ENCODE measurements around the gene WDR83. TPM values are rescaled to one million over a fixed set of nuclear protein-coding genes. Genes with fewer than 3 reads are reported as not detected.
"Not testable (repeated sequence)": the region's sequence is repeated elsewhere in the genome, so short reads cannot be mapped to it uniquely, and the experiment has no call there.

WDR83 gene, protein sequence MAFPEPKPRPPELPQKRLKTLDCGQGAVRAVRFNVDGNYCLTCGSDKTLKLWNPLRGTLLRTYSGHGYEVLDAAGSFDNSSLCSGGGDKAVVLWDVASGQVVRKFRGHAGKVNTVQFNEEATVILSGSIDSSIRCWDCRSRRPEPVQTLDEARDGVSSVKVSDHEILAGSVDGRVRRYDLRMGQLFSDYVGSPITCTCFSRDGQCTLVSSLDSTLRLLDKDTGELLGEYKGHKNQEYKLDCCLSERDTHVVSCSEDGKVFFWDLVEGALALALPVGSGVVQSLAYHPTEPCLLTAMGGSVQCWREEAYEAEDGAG
- 6.8 and 7.3 TPM in 2 replicates for total RNA-seq

DNA sequence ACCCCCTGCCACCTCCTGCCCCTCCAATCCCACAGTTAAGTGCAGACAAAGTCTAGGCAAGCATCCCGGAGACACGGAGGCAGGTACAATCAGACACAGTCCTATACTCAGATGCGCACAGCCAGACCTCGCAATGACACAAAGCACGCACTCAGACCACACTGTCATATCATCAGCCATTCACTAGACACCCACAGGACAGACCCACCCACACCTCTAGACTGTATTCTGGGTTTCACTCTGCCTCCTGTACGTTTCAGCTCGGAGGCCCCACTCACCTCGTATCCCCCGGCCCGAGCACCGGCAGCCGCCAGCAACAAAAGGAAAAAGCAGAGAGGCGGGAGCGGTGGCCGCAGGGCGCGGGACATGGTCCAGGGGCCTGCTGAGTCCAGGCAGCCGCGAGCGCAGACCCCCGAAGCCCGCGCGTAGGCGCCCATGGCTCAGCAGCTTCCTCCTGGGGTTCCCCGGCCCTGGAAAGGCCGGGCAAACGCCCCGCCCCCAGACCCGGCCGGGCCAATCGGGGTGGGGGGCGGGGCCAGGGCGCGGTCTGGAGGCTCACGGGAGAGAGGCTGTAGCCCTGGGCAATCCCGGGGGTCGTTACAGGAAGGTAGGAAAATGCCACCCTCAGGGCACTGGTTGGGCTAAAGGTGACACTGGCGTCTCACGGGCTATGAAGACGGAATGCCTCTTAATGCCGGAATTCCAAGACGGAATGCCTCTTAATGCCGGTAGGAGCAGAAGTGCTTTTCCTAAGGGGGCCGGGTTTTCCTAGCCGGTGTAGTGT, at the start of gene WDR83, which contains the start of gene MAN2B1:
TSS of gene WDR83 (plus strand) at position 543 of the 784 bp plus-strand sequence. CDS start 2,984 bp downstream, outside the sequence.
TSS of gene MAN2B1 (minus strand) at position 478 of the 784 bp plus-strand sequence. CDS start at position 437, 41 bp downstream.
- TF ChIP-seq, protein P1, sequence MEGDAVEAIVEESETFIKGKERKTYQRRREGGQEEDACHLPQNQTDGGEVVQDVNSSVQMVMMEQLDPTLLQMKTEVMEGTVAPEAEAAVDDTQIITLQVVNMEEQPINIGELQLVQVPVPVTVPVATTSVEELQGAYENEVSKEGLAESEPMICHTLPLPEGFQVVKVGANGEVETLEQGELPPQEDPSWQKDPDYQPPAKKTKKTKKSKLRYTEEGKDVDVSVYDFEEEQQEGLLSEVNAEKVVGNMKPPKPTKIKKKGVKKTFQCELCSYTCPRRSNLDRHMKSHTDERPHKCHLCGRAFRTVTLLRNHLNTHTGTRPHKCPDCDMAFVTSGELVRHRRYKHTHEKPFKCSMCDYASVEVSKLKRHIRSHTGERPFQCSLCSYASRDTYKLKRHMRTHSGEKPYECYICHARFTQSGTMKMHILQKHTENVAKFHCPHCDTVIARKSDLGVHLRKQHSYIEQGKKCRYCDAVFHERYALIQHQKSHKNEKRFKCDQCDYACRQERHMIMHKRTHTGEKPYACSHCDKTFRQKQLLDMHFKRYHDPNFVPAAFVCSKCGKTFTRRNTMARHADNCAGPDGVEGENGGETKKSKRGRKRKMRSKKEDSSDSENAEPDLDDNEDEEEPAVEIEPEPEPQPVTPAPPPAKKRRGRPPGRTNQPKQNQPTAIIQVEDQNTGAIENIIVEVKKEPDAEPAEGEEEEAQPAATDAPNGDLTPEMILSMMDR (IDR thresholded peaks at IDR 0.05; ENCODE audit: insufficient read depth, low read depth, low read length) = no peak
- peak; percentile 69 for DNase-seq (ENCODE audit: low read depth)
- peak within 1 kb of the TSS; percentile 80 for H3K4me3 ChIP-seq (ENCODE audit: low read depth, low read length)

DNA sequence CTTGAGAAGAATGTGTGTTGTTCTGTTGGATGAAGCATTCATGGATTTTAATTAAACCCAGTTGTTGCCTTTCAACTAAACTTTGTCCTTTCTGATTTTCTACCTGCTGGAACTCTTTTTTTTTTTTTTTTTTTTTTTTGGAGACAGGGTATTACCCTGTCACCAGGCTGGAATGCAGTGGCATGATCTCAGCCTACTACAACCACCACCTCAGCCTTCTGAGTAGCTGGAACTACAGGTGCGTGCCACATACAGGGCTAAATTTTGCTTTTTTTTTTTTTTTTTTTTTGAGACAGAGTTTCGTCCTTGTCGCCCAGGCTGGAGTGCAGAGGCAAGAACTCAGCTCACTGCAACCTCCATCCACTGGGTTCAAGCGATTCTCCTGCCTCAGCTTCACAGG, 49.0 kb upstream of the WDR83 start:
- TF ChIP-seq, protein P1 (IDR thresholded peaks at IDR 0.05; ENCODE audit: insufficient read depth, low read depth, low read length) = no peak
- H3K4me3 ChIP-seq (ENCODE audit: low read depth, low read length) = no peak overlapping the region
- no peak for DNase-seq (ENCODE audit: low read depth)

DNA sequence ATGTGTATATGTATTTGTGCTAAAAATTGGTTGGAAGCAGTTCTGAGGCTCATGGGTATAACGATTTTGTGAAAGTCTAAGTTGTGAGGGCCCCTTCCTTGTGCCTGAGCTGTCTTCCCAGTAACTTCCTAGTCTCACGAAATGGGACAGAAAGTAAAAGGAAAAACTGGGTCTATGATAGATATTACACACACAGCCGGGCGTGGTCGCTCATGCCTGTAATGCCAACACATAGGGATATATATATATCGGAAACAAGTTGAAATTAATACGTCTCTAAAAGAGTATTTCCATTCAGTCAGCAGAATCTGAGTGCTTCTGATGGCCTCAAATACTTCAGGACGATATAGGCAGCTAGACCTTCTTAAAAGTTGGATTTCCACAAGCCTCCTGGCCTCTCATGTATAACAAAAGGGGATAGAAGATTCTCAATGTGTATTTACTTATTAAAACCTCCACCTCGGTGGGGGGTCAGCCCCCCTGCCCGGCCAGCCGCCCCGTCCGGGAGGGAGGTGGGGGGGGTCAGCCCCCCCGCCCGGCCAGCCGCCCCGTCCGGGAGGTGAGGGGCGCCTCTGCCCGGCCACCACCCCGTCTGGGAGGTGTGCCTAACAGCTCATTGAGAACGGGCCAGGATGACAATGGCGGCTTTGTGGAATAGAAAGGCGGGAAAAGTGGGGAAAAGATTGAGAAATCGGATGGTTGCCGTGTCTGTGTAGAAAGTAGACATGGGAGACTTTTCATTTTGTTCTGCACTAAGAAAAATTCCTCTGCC, 45.2 kb upstream of the WDR83 start:
- not testable (repeated sequence) for H3K4me3 ChIP-seq (ENCODE audit: low read depth, low read length); DNase-seq (ENCODE audit: low read depth)

DNA sequence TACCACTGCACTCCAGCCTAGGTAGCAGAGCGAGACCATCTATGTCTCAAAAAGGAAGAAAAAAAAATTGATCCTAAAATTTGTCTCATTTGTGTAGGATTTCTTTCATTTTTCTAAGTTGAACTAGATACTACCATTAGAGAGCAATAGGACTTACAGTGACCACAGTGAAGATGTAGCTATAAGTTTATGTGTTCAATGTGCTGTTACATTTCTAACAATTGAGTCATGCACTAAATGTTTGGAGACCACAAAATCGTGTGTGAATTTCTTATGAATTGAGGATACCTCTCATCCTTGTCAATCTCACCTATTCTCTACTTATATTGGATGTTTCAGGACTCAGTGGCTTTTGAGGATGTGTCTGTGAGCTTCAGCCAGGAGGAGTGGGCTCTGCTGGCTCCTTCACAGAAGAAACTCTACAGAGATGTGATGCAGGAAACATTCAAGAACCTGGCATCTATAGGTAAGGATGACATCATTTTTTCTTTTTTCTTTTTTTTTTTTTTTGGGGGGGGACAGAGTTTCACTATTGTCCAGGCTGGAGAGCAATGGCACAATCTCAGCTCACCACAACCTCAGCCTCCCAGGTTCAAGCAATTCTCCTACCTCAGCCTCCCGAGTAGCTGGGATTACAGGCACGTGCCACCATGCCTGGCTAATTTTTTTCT, 43.1 kb upstream of the WDR83 start:
- H3K4me3 ChIP-seq (ENCODE audit: low read depth, low read length) = no peak overlapping the region
- TF ChIP-seq, protein P1 (IDR thresholded peaks at IDR 0.05; ENCODE audit: insufficient read depth, low read depth, low read length) = no peak
- no peak for DNase-seq (ENCODE audit: low read depth)

DNA sequence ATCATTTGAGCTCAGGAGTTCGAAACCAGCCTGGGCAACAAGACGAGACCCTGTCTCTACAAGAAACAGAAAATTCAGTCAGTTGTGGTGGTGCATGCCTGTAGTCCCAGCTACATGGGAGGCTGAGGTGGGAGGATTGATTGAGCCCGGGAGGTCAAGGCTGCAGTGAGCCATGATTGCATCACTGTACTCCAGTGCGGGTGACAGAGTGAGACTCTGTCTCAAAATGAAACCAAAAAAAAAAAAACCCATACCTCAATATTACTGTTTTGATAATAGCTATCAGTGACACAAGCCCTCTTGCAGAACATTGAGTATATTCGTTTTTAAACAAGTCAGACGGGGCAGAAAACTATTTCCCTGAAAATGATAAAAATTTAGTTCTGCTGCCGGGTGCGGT, 39.6 kb upstream of the WDR83 start:
- DNase-seq (ENCODE audit: low read depth) = no peak
- H3K4me3 ChIP-seq (ENCODE audit: low read depth, low read length) = no peak overlapping the region
- TF ChIP-seq, protein P1 (IDR thresholded peaks at IDR 0.05; ENCODE audit: insufficient read depth, low read depth, low read length) = no peak

DNA sequence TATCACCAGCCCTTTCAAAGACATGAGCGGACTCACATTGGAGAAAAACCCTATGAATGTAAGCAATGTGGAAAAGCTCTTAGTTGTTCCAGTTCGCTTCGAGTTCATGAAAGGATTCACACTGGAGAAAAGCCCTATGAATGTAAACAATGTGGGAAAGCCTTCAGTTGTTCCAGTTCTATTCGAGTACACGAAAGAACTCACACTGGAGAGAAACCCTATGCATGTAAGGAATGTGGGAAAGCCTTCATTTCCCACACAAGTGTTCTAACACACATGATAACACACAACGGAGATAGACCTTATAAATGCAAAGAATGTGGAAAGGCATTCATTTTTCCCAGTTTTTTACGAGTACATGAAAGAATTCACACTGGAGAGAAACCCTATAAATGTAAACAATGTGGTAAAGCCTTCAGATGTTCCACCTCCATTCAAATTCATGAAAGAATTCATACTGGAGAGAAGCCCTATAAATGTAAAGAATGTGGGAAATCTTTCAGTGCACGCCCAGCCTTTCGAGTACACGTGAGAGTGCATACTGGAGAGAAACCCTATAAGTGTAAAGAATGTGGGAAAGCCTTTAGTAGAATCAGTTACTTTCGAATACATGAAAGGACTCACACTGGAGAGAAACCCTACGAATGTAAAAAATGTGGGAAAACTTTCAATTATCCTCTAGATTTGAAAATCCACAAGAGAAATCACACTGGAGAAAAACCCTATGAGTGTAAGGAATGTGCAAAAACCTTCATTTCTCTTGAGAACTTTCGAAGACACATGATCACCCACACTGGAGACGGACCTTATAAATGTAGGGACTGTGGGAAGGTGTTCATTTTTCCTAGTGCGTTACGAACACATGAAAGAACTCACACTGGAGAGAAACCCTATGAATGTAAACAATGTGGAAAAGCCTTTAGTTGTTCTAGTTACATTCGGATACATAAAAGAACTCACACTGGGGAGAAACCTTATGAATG, 38.3 kb upstream of the WDR83 start:
- peak; percentile 36 for DNase-seq (ENCODE audit: low read depth)
- H3K4me3 ChIP-seq (ENCODE audit: low read depth, low read length) = no peak overlapping the region

More for the DNA sequence above, 38.3 kb upstream of the WDR83 start:
- TF ChIP-seq, protein P1 (IDR thresholded peaks at IDR 0.05; ENCODE audit: insufficient read depth, low read depth, low read length) = no peak

Data from fibroblast of villous mesenchyme (primary cell).